ENCODE measurements around the gene RPL12.

Gene RPL12

DNA sequence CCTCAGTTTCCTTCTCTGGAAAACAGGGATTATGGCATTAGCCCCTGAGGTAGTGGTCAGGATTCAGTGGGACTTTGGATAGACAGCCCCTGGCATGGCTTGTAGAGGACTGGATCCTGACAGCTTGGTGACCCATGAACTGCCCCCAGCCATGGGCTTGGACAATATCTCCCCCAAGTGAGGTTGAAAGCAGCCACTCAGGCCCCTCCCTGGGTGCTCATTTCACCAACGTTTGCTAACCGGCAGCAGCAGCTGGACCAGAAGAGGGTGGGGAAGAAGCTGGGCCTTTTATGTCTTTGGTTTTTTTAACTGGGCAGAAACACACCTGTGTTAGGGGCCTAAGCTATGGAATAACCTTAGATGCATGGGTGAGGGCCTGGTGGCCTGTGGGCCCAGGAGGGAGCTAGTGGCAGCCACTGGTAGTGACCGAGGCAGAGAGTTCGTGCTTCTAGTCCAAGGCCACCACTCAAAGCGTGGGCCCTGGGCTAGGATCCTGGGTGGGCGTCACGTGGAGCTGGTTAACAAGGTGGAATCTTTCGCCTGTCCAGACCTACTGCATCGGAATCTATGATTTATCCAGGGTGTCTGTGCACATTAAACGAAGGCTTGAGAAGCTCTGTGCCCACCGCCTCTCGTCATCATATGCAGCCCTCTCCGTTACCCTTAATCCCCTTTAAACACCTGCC is 52.3 kb downstream of the RPL12 start:
- FAIRE-seq (no peak), DNase-seq (ENCODE audit: insufficient read length, low spot score) (no peak)
- TF ChIP-seq, protein P1, sequence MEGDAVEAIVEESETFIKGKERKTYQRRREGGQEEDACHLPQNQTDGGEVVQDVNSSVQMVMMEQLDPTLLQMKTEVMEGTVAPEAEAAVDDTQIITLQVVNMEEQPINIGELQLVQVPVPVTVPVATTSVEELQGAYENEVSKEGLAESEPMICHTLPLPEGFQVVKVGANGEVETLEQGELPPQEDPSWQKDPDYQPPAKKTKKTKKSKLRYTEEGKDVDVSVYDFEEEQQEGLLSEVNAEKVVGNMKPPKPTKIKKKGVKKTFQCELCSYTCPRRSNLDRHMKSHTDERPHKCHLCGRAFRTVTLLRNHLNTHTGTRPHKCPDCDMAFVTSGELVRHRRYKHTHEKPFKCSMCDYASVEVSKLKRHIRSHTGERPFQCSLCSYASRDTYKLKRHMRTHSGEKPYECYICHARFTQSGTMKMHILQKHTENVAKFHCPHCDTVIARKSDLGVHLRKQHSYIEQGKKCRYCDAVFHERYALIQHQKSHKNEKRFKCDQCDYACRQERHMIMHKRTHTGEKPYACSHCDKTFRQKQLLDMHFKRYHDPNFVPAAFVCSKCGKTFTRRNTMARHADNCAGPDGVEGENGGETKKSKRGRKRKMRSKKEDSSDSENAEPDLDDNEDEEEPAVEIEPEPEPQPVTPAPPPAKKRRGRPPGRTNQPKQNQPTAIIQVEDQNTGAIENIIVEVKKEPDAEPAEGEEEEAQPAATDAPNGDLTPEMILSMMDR (IDR thresholded peaks at IDR 0.05; ENCODE audit: insufficient read depth, missing control alignments): no peak

DNA sequence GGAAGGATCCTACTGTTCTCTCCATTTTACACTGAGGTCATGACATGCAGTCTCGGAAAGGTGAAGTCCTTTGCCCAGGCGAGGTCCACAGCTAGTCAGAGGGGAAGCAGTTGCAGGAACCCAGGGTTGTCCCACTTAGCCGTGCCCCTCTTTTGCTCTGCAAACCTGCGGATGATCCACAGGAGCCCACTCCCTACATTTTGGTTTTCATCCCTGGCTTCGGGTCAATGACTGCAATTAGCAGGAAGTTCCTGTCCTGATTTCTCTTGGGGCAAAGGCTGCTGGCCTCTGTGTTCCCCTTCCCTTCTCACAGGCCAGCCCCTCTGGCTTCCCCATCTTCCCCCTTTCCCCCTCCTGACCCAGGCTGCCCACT is 52.9 kb downstream of the RPL12 start:
- DNase-seq (ENCODE audit: insufficient read length, low spot score): no peak
- TF ChIP-seq, protein P1 (IDR thresholded peaks at IDR 0.05; ENCODE audit: insufficient read depth, missing control alignments): no peak
- no peak for FAIRE-seq

Data from D721Med (cell line).